Measurements from ENCODE around the gene ACAD9. TPM values are rescaled to one million over a fixed set of nuclear protein-coding genes. Genes with fewer than 3 reads are reported as not detected.

Gene ACAD9

DNA sequence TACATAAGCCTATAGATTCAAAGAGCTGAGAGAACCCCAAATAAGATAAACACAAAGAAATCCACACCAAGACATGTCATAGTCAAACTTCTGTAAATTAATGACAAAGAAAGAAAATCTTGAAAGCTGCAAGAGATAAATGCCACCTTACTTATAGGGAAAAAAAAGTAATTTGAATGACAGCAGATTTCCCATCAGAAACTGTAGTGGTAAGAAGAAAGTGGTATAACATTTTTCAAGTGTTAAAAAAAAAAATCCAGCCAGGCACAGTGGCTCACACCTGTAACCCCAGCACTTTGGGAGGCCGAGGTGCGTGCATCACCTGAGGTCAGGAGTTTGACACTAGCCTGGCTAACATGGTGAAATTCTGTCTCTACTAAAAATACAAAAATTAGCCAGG, 77.0 kb downstream of the ACAD9 start:
- H3K23ac ChIP-seq (ENCODE audit: low read length in 2 of 2), result no peak overlapping the region
- no peak overlapping the region for H4K8ac ChIP-seq (ENCODE audit: low read length)
- no peaks in the 10 kb centered on the region for H3K36me3 ChIP-seq (ENCODE audit: control insufficient read depth in 1 of 2, insufficient read depth in 2 of 2, low read depth in 1 of 2, low read length in 2 of 2)
- H2BK12ac ChIP-seq (ENCODE audit: low read length in 2 of 2), result no peak overlapping the region
- H3K18ac ChIP-seq (ENCODE audit: low read depth in 1 of 2, low read length in 2 of 2), result no peak overlapping the region
- no peak overlapping the region for H2BK120ac ChIP-seq (ENCODE audit: low read depth, low read length)
- no peak overlapping the region for H2BK5ac ChIP-seq (ENCODE audit: low read depth, low read length, poor library complexity, severe bottlenecking)
- H3K27me3 ChIP-seq (ENCODE audit: control insufficient read depth in 1 of 2, insufficient read depth in 1 of 2, low read length in 2 of 2), result peaks cover 7 to 20% of the 10 kb centered on the region in 2 experiments
- no peak for DNase-seq
- no peak overlapping the region for H3K4ac ChIP-seq (ENCODE audit: low read depth in 1 of 2, low read length in 2 of 2)
- no peak overlapping the region for H3K4me2 ChIP-seq (ENCODE audit: low read length, poor library complexity, severe bottlenecking)
- no peak overlapping the region for H4K91ac ChIP-seq (ENCODE audit: low read length)
- H3K4me1 ChIP-seq (ENCODE audit: control insufficient read depth, insufficient read depth, low read depth, low read length), result no peaks in the 10 kb centered on the region
- no peak overlapping the region for H3K9ac ChIP-seq (ENCODE audit: low read length)
- no peak overlapping the region for H3K14ac ChIP-seq (ENCODE audit: low read length in 2 of 2)
- no peak overlapping the region for H2AK5ac ChIP-seq (ENCODE audit: low read length, severe bottlenecking)
- no peak overlapping the region for H3K4me3 ChIP-seq (ENCODE audit: insufficient read depth in 1 of 2, low read depth in 1 of 2, low read length in 2 of 2)
- no peak overlapping the region for H3K27ac ChIP-seq (ENCODE audit: low read length, poor library complexity, severe bottlenecking)
- H2BK15ac ChIP-seq (ENCODE audit: low read depth, poor library complexity, severe bottlenecking), result no peak overlapping the region
- 91% methylated on average over 2 of the region's 2 CpGs for WGBS
- peaks cover 23% of the 10 kb centered on the region for H3K9me3 ChIP-seq (ENCODE audit: control insufficient read depth, low read length)
- H2AFZ ChIP-seq (ENCODE audit: low read depth, low read length), result no peak overlapping the region
- no peaks in the 10 kb centered on the region for H3K79me1 ChIP-seq (replicated peaks; ENCODE audit: low read length, poor library complexity, severe bottlenecking)

Small RNA genes lying within 50 kb of the gene (small RNA-seq; reads per million reads assigned to genes)
- gene AC112484.4 (ENCODE audit: low read depth), result not detected
